Nephron progenitor cell (in vitro differentiated cells): ENCODE data around the gene C1orf210.
A peak's percentile ranks its signal among the peaks of the same experiment; 100 is the strongest.

ENCODE experiments used
- DNase-seq: peaks from one replicate; pipeline ENCODE4 v3.0.0; 2021
- H3K27ac Mint-ChIP-seq: 2 replicates; pipeline ENCODE4 v1.8.0; 2021; ENCODE audit warnings: mild to moderate bottlenecking, moderate library complexity, mixed read lengths
- H3K27me3 Mint-ChIP-seq: 2 replicates; pipeline ENCODE4 v1.8.0; 2021; ENCODE audit warnings: mild to moderate bottlenecking, low read depth, mixed read lengths; ENCODE audit not compliant: poor library complexity
- H3K36me3 Mint-ChIP-seq: 2 replicates; pipeline ENCODE4 v1.8.0; 2021; ENCODE audit warnings: low read depth, mixed read lengths
- H3K4me1 Mint-ChIP-seq: 2 replicates; pipeline ENCODE4 v1.8.0; 2021; ENCODE audit warnings: mixed read lengths
- H3K4me3 Mint-ChIP-seq: 2 replicates; pipeline ENCODE4 v1.8.0; 2021; ENCODE audit warnings: mild to moderate bottlenecking, moderate library complexity, mixed read lengths
- H3K9me3 Mint-ChIP-seq: 2 replicates; pipeline ENCODE4 v1.8.0; 2021; ENCODE audit warnings: mild to moderate bottlenecking, moderate library complexity, mixed read lengths
- TF ChIP-seq, protein P1 (sequence below): fragments of 200-600 bp; sonication (generic); IDR thresholded peaks from 2 replicates; pipeline ENCODE4 v1.5.0; 2021; ENCODE audit warnings: antibody characterized with exemption

C1orf210 gene

DNA sequence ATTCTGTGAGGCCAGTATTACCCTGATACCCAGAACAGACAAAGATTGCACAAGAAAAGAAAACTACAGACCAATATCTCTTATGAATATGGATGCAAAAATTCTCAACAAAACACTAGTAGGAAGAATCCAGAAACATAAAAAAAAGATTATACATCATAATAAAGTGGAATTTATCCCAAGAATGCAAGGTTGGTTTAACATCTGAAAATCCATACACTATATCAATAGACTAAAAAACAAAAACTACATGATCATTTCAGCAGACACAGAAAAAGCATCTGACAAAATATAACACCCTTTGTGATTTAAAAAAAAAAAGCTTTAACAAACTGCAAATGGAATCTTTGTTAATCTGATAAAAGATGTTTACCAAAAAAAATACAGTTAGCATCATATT lies 40.0 kb upstream of the C1orf210 start:
- peaks cover 5% of the 10 kb centered on the region for H3K27me3 Mint-ChIP-seq
- peaks cover 8% of the 10 kb centered on the region for H3K36me3 Mint-ChIP-seq
- H3K4me3 Mint-ChIP-seq, result no peak overlapping the region

GRCh38 chr1:43324810-43325209 lies 39.4 kb upstream of the C1orf210 start:
- TF ChIP-seq, protein P1, sequence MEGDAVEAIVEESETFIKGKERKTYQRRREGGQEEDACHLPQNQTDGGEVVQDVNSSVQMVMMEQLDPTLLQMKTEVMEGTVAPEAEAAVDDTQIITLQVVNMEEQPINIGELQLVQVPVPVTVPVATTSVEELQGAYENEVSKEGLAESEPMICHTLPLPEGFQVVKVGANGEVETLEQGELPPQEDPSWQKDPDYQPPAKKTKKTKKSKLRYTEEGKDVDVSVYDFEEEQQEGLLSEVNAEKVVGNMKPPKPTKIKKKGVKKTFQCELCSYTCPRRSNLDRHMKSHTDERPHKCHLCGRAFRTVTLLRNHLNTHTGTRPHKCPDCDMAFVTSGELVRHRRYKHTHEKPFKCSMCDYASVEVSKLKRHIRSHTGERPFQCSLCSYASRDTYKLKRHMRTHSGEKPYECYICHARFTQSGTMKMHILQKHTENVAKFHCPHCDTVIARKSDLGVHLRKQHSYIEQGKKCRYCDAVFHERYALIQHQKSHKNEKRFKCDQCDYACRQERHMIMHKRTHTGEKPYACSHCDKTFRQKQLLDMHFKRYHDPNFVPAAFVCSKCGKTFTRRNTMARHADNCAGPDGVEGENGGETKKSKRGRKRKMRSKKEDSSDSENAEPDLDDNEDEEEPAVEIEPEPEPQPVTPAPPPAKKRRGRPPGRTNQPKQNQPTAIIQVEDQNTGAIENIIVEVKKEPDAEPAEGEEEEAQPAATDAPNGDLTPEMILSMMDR, result no peak
- Mint-ChIP-seq H3K4me3 (no peak overlapping the region), H3K36me3 (peaks cover 8% of the 10 kb centered on the region), H3K4me1 (peaks cover 10% of the 10 kb centered on the region), H3K27ac (no peak overlapping the region), H3K27me3 (peaks cover 8% of the 10 kb centered on the region), H3K9me3 (peaks cover 46% of the 10 kb centered on the region)
- no peak for DNase-seq

More for the DNA sequence above, 40.0 kb upstream of the C1orf210 start:
- DNase-seq, result no peak
- Mint-ChIP-seq H3K9me3 (peaks cover 46% of the 10 kb centered on the region), H3K4me1 (peaks cover 12% of the 10 kb centered on the region), H3K27ac (no peak overlapping the region)
- TF ChIP-seq, protein P1, result no peak

GRCh38 chr1:43322506-43322905 lies 37.1 kb upstream of the C1orf210 start:
- H3K9me3 Mint-ChIP-seq, result peaks cover 31% of the 10 kb centered on the region
- H3K27ac Mint-ChIP-seq, result no peak overlapping the region
- peaks cover 22% of the 10 kb centered on the region for H3K4me1 Mint-ChIP-seq
- no peak for DNase-seq
- H3K4me3 Mint-ChIP-seq, result no peak overlapping the region
- peaks cover 8% of the 10 kb centered on the region for H3K27me3 Mint-ChIP-seq
- TF ChIP-seq, protein P1, result no peak
- peaks cover 8% of the 10 kb centered on the region for H3K36me3 Mint-ChIP-seq

DNA sequence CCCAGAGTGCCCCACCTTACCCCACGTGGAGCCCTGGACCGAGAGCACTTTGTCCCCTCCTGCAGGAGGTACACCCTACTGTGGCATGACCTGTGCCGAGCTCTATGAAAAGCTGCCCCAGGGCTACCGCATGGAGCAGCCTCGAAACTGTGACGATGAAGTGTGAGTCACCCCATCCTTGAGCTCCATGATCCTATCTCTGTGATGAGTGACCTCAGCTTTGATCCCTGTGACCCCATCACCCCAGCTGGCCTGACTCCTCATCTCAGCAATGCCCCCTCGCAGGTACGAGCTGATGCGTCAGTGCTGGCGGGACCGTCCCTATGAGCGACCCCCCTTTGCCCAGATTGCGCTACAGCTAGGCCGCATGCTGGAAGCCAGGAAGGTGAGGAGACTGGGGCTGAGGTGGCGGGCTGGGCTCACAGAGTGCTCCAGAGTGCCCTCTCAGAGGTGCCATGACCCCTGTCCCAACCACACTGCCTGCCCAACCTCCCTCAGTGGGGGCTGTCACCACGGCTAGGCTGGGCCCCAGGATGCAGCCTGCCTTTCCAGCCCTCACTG lies 36.0 kb upstream of the C1orf210 start:
- TF ChIP-seq, protein P1, result no peak
- H3K36me3 Mint-ChIP-seq, result peaks cover 8% of the 10 kb centered on the region
- H3K27ac Mint-ChIP-seq, result no peak overlapping the region
- H3K4me3 Mint-ChIP-seq, result no peak overlapping the region
- no peak for DNase-seq
- H3K4me1 Mint-ChIP-seq, result peaks cover 30% of the 10 kb centered on the region
- peaks cover 22% of the 10 kb centered on the region for H3K9me3 Mint-ChIP-seq
- peaks cover 8% of the 10 kb centered on the region for H3K27me3 Mint-ChIP-seq

GRCh38 chr1:43319766-43320165 lies 34.4 kb upstream of the C1orf210 start:
- Mint-ChIP-seq H3K36me3 (peaks cover 4% of the 10 kb centered on the region), H3K4me1 (peaks cover 33% of the 10 kb centered on the region), H3K9me3 (peaks cover 7% of the 10 kb centered on the region), H3K4me3 (no peak overlapping the region), H3K27me3 (peaks cover 12% of the 10 kb centered on the region), H3K27ac (peak overlapping the region; percentile 13)
- DNase-seq, result no peak
- TF ChIP-seq, protein P1, result no peak

GRCh38 chr1:43319288-43319687 lies 33.9 kb upstream of the C1orf210 start:
- TF ChIP-seq, protein P1, result no peak
- Mint-ChIP-seq H3K4me3 (no peak overlapping the region), H3K9me3 (peaks cover 2% of the 10 kb centered on the region), H3K4me1 (peaks cover 34% of the 10 kb centered on the region), H3K36me3 (no peaks in the 10 kb centered on the region), H3K27ac (peak overlapping the region; percentile 13), H3K27me3 (peaks cover 12% of the 10 kb centered on the region)
- DNase-seq, result no peak
